ENCODE data around the gene ZNF57. TPM values are rescaled to one million over a fixed set of nuclear protein-coding genes. Genes with fewer than 3 reads are reported as not detected.

Gene ZNF57
- total RNA-seq, 1 experiment from 2014 or later = 3.3 TPM

- Histone ChIP-seq H3F3A (ENCODE audit: low read length, unreplicated experiment) (peaks cover 3% of the 10 kb centered on the region), H3K79me2 (ENCODE audit: low read length) (no peaks in the 10 kb centered on the region), H3K36me3 (ENCODE audit: low read depth, low read length) (no peaks in the 10 kb centered on the region), H3K27ac (ENCODE audit: low read length) (no peak overlapping the region), H3K9ac (ENCODE audit: low read length) (no peak overlapping the region), H3K4me1 (ENCODE audit: insufficient read depth, low read length) (peaks cover 9% of the 10 kb centered on the region; the same call in 1 of the 2 replicates), H3K9me2 (replicated peaks; ENCODE audit: low read length) (no peaks in the 10 kb centered on the region), H3K27me3 (ENCODE audit: low read length) (no peaks in the 10 kb centered on the region), H3K9me3 (ENCODE audit: low read length) (no peaks in the 10 kb centered on the region), H2AFZ (ENCODE audit: low read length) (no peak overlapping the region), H4K20me1 (ENCODE audit: low read length) (no peaks in the 10 kb centered on the region), H3K4me2 (ENCODE audit: low read length) (no peak overlapping the region), H3K4me3 (ENCODE audit: low read length) (no peak overlapping the region)
- TF ChIP-seq EZH2 (IDR thresholded peaks at IDR 0.05; ENCODE audit: low read length, unreplicated experiment) (no peak), EZH2phosphoT487 (IDR thresholded peaks at IDR 0.05; ENCODE audit: borderline replicate concordance, low read length) (no peak)
- TF ChIP-seq, protein P1, sequence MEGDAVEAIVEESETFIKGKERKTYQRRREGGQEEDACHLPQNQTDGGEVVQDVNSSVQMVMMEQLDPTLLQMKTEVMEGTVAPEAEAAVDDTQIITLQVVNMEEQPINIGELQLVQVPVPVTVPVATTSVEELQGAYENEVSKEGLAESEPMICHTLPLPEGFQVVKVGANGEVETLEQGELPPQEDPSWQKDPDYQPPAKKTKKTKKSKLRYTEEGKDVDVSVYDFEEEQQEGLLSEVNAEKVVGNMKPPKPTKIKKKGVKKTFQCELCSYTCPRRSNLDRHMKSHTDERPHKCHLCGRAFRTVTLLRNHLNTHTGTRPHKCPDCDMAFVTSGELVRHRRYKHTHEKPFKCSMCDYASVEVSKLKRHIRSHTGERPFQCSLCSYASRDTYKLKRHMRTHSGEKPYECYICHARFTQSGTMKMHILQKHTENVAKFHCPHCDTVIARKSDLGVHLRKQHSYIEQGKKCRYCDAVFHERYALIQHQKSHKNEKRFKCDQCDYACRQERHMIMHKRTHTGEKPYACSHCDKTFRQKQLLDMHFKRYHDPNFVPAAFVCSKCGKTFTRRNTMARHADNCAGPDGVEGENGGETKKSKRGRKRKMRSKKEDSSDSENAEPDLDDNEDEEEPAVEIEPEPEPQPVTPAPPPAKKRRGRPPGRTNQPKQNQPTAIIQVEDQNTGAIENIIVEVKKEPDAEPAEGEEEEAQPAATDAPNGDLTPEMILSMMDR (conservative IDR thresholded peaks at IDR 0.05; ENCODE audit: low read depth, low read length) = no peak
- ATAC-seq (no peak), DNase-seq (no peak)
- ChIA-PET CTCF (no interaction called here), POLR2A (ENCODE audit: unreplicated experiment) (no interaction called here)
- intact Hi-C loops (cut with micrococcal nuclease) = loop anchor here (10.0 kb wide), 1 partner anchor 138 kb away; the partner anchor contains the start of gene GNA11
- BruUV-seq (replicated peaks) = no TSS peak
These were observed 56.4 kb downstream of the ZNF57 start for GRCh38 chr19:2957160-2957559.

GRCh38 chr19:2960120-2960519 is 59.4 kb downstream of the ZNF57 start:
- intact Hi-C loops (cut with micrococcal nuclease) = no loop called here
- no peaks in the 10 kb centered on the region for H3K79me2 ChIP-seq (ENCODE audit: low read length)
- H3K9me2 ChIP-seq (replicated peaks; ENCODE audit: low read length) = no peaks in the 10 kb centered on the region
- no peak overlapping the region for H3K4me3 ChIP-seq (ENCODE audit: low read length)
- H3K36me3 ChIP-seq (ENCODE audit: low read depth, low read length) = no peaks in the 10 kb centered on the region
- DNase-seq (no peak), ATAC-seq (no peak)
- H3K27ac ChIP-seq (ENCODE audit: low read length) = no peak overlapping the region
- no peak overlapping the region for H3K9ac ChIP-seq (ENCODE audit: low read length)
- no peaks in the 10 kb centered on the region for H3K9me3 ChIP-seq (ENCODE audit: low read length)
- H3F3A ChIP-seq (ENCODE audit: low read length, unreplicated experiment) = no peaks in the 10 kb centered on the region
- ChIA-PET CTCF (no interaction called here), POLR2A (ENCODE audit: unreplicated experiment) (interaction anchor here (0.6 kb wide), 1 partner anchor 54 kb away, joined by 4 read pairs; no protein-coding TSS in a partner anchor)
- H2AFZ ChIP-seq (ENCODE audit: low read length) = no peak overlapping the region
- no peaks in the 10 kb centered on the region for H3K27me3 ChIP-seq (ENCODE audit: low read length)
- H3K4me1 ChIP-seq (ENCODE audit: insufficient read depth, low read length) = no peaks in the 10 kb centered on the region
- H3K4me2 ChIP-seq (ENCODE audit: low read length) = no peak overlapping the region
- TF ChIP-seq, protein P1 (conservative IDR thresholded peaks at IDR 0.05; ENCODE audit: low read depth, low read length) = no peak
- TF ChIP-seq EZH2 (IDR thresholded peaks at IDR 0.05; ENCODE audit: low read length, unreplicated experiment) = no peak
- no peak for TF ChIP-seq EZH2phosphoT487 (IDR thresholded peaks at IDR 0.05; ENCODE audit: borderline replicate concordance, low read length)
- H4K20me1 ChIP-seq (ENCODE audit: low read length) = no peaks in the 10 kb centered on the region
- no TSS peak for BruUV-seq (replicated peaks)

GRCh38 chr19:2962018-2962670 is 61.4 kb downstream of the ZNF57 start:
- no peaks in the 10 kb centered on the region for H3K9me2 ChIP-seq (replicated peaks; ENCODE audit: low read length)
- no peak overlapping the region for H3K27ac ChIP-seq (ENCODE audit: low read length)
- DNase-seq = peak; percentile 67
- no peaks in the 10 kb centered on the region for H3K27me3 ChIP-seq (ENCODE audit: low read length)
- TF ChIP-seq EZH2 (IDR thresholded peaks at IDR 0.05; ENCODE audit: low read length, unreplicated experiment) = no peak
- TF ChIP-seq, protein P1 (conservative IDR thresholded peaks at IDR 0.05; ENCODE audit: low read depth, low read length) = peak; percentile 70
- intact Hi-C loops (cut with micrococcal nuclease) = no loop called here
- H3K4me1 ChIP-seq (ENCODE audit: insufficient read depth, low read length) = no peaks in the 10 kb centered on the region
- no peak for ATAC-seq
- H3K9me3 ChIP-seq (ENCODE audit: low read length) = no peaks in the 10 kb centered on the region
- H4K20me1 ChIP-seq (ENCODE audit: low read length) = no peaks in the 10 kb centered on the region
- no peak overlapping the region for H3K4me3 ChIP-seq (ENCODE audit: low read length)
- H2AFZ ChIP-seq (ENCODE audit: low read length) = no peak overlapping the region
- H3K4me2 ChIP-seq (ENCODE audit: low read length) = no peak overlapping the region
- H3K9ac ChIP-seq (ENCODE audit: low read length) = no peak overlapping the region
- H3K79me2 ChIP-seq (ENCODE audit: low read length) = no peaks in the 10 kb centered on the region
- ChIA-PET CTCF (interaction anchor here (0.9 to 1.1 kb wide), 2 partner anchors 142 to 146 kb away, joined by 4 to 6 read pairs; no protein-coding TSS in a partner anchor), POLR2A (ENCODE audit: unreplicated experiment) (no interaction called here)
- H3K36me3 ChIP-seq (ENCODE audit: low read depth, low read length) = no peaks in the 10 kb centered on the region
- BruUV-seq (replicated peaks) = no TSS peak
- no peaks in the 10 kb centered on the region for H3F3A ChIP-seq (ENCODE audit: low read length, unreplicated experiment)
